Stimulated activated memory B cell treated with anti-CD40 and anti-IgM and Interleukin-4, amounts not matched to agents 10 μg/mL and 1 μg/mL and 100 μg/mL, for 72 hours (primary cell): Measurements from ENCODE around the gene CDCA4.

Experiments used
- ATAC-seq: fragments of 150-1000 bp; cut with Tn5 transposase; 2 replicates; pipeline ENCODE4 v1.10.0; 2021
- H3K27ac Mint-ChIP-seq: one replicate; pipeline ENCODE4 v1.8.0; 2022; ENCODE audit warnings: mild to moderate bottlenecking, mixed read lengths
- H3K27me3 Mint-ChIP-seq: one replicate; pipeline ENCODE4 v1.8.0; 2022; ENCODE audit warnings: mixed read lengths
- H3K36me3 Mint-ChIP-seq: one replicate; pipeline ENCODE4 v1.8.0; 2022; ENCODE audit warnings: mixed read lengths
- H3K4me1 Mint-ChIP-seq: one replicate; pipeline ENCODE4 v1.8.0; 2022; ENCODE audit warnings: mixed read lengths
- H3K4me3 Mint-ChIP-seq: one replicate; pipeline ENCODE4 v1.8.0; 2022; ENCODE audit warnings: mild to moderate bottlenecking, moderate library complexity, mixed read lengths
- H3K9me3 Mint-ChIP-seq: one replicate; pipeline ENCODE4 v1.8.0; 2022; ENCODE audit warnings: mixed read lengths

The CDCA4 gene

DNA sequence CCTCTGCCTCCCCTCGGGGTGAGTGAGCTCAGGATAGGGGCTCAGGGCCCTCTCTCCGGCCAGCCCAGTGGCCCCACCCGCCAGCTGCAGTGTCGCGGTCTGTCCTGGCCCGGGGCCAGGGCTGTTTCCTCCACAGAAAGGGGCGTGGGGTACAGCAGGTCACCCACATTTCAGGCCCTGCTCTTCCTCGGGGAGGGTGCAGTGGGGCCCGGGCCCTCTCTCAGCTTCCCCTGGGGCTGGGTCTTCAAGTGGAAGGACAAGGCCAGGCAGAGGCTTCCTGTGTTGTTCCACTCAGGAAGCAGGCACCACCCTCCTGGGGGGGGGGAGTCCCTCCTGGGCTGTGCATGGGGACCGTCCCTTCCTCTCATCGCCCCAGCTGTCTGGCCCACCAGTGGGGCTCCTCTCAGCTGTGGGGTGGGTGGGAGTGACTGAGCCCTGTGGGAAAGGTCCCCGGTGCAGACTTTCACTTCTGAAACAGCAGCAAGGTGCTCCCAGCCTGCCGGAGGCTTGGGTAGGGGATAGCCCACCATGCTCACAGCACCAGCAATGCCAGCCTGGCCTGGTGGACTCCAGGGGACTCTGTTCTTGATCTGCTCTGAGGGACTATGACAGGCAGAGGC is 40.7 kb upstream of the CDCA4 start:
- H3K4me1 Mint-ChIP-seq, result peaks cover 79% of the 10 kb centered on the region
- ATAC-seq, result peak; percentile 53
- H3K36me3 Mint-ChIP-seq, result peaks cover 23% of the 10 kb centered on the region
- peak overlapping the region; percentile 94 for H3K27ac Mint-ChIP-seq
- H3K9me3 Mint-ChIP-seq, result no peaks in the 10 kb centered on the region
- H3K27me3 Mint-ChIP-seq, result no peaks in the 10 kb centered on the region
- peak overlapping the region; percentile 96 for H3K4me3 Mint-ChIP-seq

DNA sequence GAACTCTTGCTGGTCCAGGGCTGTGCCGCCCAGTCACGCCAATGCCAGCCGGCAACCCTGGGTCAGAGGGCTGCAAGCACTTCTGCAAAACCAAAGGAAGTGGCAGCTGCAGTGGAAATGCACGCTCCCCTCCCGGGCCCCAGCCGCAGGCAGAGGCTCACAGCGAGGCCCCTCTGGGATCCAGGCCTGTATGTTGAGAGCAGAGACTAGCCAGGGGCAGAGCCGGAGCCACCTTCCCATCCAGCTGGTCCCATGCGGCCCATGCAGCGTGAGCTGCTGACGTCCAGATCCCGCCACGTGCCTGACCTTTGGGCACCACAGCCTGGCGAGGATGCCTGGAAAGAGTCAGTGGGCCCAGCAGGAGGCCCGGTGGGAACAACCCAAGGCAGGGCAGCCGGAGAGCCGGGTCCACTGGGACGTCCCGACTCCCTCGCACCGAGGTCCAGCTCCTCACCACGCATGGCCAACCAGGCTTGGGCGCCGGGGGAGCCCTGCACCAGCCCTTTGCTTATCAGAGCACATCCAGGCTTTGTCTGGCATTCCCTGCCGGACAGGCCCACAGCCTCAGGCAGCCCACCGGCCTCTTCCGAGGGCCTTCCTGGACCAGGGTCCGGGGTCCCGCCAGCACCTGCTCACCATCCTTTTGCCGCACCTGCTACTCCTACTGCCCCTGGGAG is 40.0 kb upstream of the CDCA4 start:
- H3K4me3 Mint-ChIP-seq, result peak overlapping the region; percentile 96
- ATAC-seq, result peak; percentile 37
- no peaks in the 10 kb centered on the region for H3K27me3 Mint-ChIP-seq
- peaks cover 72% of the 10 kb centered on the region for H3K4me1 Mint-ChIP-seq
- peak overlapping the region; percentile 94 for H3K27ac Mint-ChIP-seq
- H3K36me3 Mint-ChIP-seq, result peaks cover 27% of the 10 kb centered on the region
- no peaks in the 10 kb centered on the region for H3K9me3 Mint-ChIP-seq

DNA sequence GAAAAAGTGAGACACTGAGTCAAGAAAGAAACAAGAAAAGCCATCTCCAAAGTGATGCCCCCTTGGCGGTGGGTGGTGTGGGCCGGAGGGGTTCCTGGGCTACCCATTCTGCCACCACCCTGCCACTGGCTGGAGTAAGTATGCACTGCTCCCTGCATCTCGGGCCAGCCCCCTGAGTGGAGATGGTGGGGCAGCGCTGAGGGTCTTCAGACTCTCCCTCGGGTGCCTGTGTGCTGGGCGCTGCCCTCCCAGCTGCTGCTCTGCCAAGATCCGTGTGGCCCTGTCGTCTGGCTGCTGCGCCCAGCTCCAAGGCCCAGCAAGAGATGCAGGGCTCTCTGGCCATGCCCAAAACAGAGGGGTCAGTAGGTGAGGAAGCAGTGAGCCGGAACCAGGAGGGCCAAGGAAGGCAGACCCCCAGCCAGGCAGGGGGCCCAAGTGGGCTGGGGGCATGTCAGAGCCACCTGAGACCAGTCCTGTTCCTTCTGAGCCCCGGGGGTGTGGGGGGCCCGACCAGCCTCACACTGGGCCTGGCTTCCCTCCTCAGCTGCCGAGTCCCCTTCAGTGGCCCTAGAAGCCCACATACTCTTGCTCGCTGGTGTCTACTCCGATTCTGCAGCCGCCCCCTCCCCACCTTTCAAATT is 39.2 kb upstream of the CDCA4 start:
- ATAC-seq, result no peak
- Mint-ChIP-seq H3K4me3 (peak overlapping the region; percentile 96), H3K36me3 (peaks cover 34% of the 10 kb centered on the region), H3K27ac (peak overlapping the region; percentile 94), H3K4me1 (peaks cover 67% of the 10 kb centered on the region), H3K9me3 (no peaks in the 10 kb centered on the region), H3K27me3 (no peaks in the 10 kb centered on the region)

DNA sequence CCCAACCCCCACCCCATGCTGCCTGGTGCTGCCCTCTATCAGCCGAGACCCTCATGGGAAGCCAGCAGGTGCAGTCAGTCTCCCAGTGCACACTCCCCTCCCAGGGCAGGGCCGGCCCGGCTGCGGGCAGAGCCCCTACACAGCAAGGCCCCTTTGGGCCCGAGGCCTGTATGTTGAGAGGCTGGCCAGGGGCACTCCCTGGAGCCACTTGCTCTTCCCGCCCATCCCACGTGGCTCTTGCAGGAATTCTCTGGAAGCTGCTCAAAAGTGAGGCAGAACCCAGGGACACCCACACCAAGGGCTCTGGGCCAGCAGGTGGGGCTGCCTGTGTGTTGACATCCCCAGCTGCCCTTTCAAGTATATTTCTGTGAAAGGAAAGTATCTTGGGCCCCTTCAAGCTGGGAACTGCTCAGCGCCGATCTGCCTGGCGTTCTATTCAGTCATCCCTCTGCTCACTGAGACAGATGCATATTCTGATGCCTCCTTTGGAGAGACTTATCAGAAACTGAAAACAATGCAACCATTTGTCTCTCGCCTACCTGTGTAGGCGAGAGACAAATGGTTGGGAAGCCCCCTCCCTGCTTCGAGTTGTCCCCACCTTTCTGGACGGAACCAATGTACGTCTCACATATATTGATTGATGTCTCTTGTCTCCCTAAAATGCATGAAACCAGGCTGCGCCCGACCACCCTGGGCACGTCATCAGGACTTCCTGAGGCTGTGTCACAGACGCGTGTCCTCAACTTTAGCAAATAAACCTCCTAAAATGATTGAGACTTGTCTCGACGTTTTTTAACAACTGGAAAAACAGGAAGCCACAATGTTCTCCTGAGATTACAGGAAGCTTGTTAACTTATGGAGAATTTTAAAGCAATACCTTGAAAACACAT is 38.4 kb upstream of the CDCA4 start:
- peak overlapping the region; percentile 94 for H3K27ac Mint-ChIP-seq
- H3K9me3 Mint-ChIP-seq, result no peaks in the 10 kb centered on the region
- H3K36me3 Mint-ChIP-seq, result peaks cover 32% of the 10 kb centered on the region
- H3K4me1 Mint-ChIP-seq, result peaks cover 61% of the 10 kb centered on the region
- H3K4me3 Mint-ChIP-seq, result peak overlapping the region; percentile 44
- no peak for ATAC-seq
- no peaks in the 10 kb centered on the region for H3K27me3 Mint-ChIP-seq

DNA sequence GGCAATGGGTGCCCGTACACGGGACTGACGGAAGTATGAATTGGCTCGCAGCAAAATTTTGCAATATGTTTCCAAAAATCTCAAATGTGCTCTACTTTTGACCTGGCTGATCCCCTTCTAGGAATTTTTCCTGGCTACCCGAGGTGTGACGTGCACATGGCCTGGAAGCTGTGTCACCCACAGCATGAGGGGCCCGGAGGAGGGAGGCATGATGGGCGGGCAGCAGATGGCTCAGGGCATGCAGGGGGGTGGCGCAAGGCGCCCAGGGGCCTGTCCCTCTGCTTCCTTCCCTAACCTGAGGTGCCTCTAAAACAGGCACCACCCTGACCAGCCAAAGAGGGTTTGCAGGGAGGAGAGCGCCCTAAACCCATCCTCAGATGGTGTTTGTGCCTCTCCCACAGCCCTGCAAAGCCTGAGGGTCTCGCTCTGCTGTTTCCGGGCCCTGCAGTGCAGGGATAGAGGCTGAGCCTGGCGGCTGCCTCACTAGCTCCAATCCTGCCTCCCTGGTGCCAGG is 37.7 kb upstream of the CDCA4 start:
- Mint-ChIP-seq H3K27me3 (no peaks in the 10 kb centered on the region), H3K9me3 (no peaks in the 10 kb centered on the region), H3K36me3 (peaks cover 34% of the 10 kb centered on the region), H3K4me3 (no peak overlapping the region), H3K4me1 (peaks cover 54% of the 10 kb centered on the region), H3K27ac (peak overlapping the region; percentile 94)
- ATAC-seq, result no peak

DNA sequence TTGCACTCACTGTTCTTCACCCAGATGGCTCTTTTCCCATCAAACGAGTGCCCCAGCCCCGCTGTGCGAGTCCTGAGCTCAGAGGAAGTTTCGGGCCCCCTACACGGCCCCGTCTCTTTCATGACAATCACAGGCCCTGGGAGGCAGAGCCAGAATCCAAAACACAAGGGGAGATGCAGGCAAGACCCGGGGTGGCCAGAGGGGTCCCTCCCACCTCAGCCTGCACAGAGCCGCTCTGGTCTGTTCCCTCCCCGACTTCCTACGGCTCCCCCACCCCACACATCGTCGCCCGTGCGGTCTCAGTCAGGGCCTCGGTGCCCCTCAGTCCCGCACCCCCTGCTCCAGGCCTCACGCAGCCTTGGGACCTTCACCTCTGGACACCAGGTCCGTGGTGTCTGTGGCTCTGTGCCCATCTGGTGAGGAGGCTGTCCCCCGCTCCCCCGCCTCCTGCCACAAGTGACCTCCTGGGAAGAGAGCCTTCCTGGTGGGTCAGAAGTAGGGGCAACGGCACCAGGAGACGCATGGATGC is 35.5 kb upstream of the CDCA4 start:
- H3K27me3 Mint-ChIP-seq, result no peaks in the 10 kb centered on the region
- H3K4me1 Mint-ChIP-seq, result peaks cover 39% of the 10 kb centered on the region
- no peaks in the 10 kb centered on the region for H3K9me3 Mint-ChIP-seq
- no peak for ATAC-seq
- H3K4me3 Mint-ChIP-seq, result no peak overlapping the region
- H3K27ac Mint-ChIP-seq, result no peak overlapping the region
- peaks cover 39% of the 10 kb centered on the region for H3K36me3 Mint-ChIP-seq

DNA sequence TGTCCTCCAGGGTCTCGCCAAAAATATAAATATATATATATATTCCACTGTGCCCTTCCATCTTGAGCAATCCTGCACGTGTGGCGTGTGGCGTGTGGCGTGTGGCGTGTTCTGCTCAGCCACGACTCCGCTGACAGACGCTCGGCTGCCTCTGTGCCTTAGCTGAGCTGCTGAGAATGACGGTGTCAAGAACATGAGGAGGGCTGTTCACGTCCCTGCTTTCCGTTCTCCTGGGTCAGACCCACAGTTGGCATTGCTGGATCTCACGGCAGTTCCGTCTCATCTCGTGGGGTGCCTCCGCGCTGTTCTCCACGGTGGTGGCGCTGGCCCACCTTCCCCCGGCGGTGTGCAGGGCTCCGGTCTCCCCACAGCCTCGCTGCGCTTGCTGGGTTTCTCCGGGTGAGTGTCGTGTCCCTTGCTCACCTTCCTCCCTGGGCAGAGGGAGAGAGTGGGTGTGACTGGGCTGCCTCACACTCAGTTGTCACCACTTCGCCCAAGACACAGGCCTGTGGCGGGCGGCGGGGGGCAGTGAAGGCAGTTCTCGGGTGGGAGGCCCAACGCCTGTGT is 34.9 kb upstream of the CDCA4 start:
- Mint-ChIP-seq H3K36me3 (peaks cover 44% of the 10 kb centered on the region), H3K4me1 (peaks cover 35% of the 10 kb centered on the region), H3K9me3 (no peaks in the 10 kb centered on the region), H3K27ac (no peak overlapping the region), H3K27me3 (no peaks in the 10 kb centered on the region), H3K4me3 (no peak overlapping the region)
- no peak for ATAC-seq

DNA sequence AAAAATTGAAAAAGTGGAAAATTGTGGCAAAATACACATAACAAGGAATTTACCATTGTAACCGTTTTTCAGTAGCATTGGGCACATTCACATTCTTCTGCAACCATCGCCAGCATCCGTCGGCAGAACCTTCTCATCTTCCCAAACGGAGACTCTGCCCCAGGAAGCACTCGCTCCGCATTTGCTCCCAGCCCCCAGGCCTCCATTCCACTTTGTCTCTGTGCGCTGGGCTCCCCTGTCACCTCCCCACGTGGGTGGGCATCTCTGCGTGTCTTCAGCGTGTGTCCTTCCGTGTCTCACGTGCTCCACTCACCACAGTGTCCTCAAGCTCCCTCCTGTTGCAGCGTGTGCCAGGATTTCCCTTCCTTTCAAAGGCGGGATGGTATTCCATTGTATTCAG is 34.5 kb upstream of the CDCA4 start:
- no peak overlapping the region for H3K4me3 Mint-ChIP-seq
- peaks cover 30% of the 10 kb centered on the region for H3K4me1 Mint-ChIP-seq
- H3K9me3 Mint-ChIP-seq, result no peaks in the 10 kb centered on the region
- no peaks in the 10 kb centered on the region for H3K27me3 Mint-ChIP-seq
- no peak overlapping the region for H3K27ac Mint-ChIP-seq
- peaks cover 49% of the 10 kb centered on the region for H3K36me3 Mint-ChIP-seq
- no peak for ATAC-seq

DNA sequence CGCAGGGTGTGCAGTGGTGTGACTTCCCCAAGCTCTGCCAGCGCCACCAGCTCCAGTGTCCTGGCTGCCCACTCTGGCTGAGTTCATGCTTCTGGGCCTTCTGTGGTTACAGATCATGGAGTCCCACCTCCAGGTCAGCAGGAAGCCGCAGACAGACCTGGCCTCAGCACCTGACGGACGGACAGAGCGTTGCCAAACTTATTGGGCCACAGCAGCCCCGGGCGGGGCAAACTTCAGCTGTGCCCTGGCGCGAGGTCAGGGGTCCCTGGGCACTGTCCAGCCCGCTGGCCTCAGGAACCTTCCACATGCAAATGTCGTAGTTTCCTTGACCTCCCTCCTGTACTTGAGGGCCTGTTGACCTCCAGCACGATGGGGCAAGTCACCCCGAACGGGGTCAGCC is 33.1 kb upstream of the CDCA4 start:
- Mint-ChIP-seq H3K27ac (no peak overlapping the region), H3K4me3 (no peak overlapping the region), H3K4me1 (peaks cover 17% of the 10 kb centered on the region), H3K36me3 (peaks cover 63% of the 10 kb centered on the region), H3K9me3 (no peaks in the 10 kb centered on the region), H3K27me3 (no peaks in the 10 kb centered on the region)
- ATAC-seq, result no peak

DNA sequence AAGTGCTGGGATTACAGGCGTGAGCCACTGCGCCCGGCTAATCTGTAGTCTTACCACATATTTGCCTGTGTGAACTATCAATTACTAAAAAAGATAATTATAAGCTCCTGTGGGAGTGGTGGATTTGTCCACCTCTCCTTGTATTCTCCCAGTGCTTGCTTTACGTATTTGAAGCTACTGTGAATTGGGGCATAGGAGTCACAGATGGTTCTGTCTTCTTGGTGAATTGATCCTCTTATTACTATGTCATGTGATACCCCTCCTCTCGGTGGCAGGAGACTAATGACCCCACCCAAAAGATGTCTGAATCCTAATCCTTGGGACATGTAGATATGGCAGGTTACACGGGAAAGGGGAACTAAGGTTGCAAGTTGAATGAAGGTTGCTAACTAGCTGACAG is 32.5 kb upstream of the CDCA4 start:
- H3K36me3 Mint-ChIP-seq, result peaks cover 68% of the 10 kb centered on the region
- H3K9me3 Mint-ChIP-seq, result no peaks in the 10 kb centered on the region
- no peaks in the 10 kb centered on the region for H3K27me3 Mint-ChIP-seq
- no peak overlapping the region for H3K27ac Mint-ChIP-seq
- ATAC-seq, result no peak
- peaks cover 11% of the 10 kb centered on the region for H3K4me1 Mint-ChIP-seq
- no peak overlapping the region for H3K4me3 Mint-ChIP-seq

DNA sequence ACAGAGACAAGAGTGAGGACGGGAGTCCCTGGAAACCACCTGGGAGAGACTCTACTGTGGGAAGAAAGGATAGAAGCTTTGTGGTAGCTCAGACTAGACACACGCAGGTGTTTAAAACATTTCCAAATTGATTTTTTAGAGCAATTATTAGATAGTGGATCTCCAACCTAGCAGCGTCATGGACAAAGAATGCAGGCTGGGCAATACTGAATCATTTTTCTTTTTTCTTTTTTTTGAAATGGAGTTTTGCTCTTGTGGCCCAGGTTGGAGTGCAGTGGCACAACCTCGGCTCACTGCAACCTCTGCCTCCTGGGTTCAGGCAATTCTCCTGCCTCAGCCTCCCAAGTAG is 31.2 kb upstream of the CDCA4 start:
- no peak overlapping the region for H3K4me3 Mint-ChIP-seq
- H3K27me3 Mint-ChIP-seq, result no peaks in the 10 kb centered on the region
- H3K27ac Mint-ChIP-seq, result peak overlapping the region; percentile 65
- ATAC-seq, result no peak
- H3K9me3 Mint-ChIP-seq, result no peaks in the 10 kb centered on the region
- H3K4me1 Mint-ChIP-seq, result peaks cover 21% of the 10 kb centered on the region
- peaks cover 66% of the 10 kb centered on the region for H3K36me3 Mint-ChIP-seq

DNA sequence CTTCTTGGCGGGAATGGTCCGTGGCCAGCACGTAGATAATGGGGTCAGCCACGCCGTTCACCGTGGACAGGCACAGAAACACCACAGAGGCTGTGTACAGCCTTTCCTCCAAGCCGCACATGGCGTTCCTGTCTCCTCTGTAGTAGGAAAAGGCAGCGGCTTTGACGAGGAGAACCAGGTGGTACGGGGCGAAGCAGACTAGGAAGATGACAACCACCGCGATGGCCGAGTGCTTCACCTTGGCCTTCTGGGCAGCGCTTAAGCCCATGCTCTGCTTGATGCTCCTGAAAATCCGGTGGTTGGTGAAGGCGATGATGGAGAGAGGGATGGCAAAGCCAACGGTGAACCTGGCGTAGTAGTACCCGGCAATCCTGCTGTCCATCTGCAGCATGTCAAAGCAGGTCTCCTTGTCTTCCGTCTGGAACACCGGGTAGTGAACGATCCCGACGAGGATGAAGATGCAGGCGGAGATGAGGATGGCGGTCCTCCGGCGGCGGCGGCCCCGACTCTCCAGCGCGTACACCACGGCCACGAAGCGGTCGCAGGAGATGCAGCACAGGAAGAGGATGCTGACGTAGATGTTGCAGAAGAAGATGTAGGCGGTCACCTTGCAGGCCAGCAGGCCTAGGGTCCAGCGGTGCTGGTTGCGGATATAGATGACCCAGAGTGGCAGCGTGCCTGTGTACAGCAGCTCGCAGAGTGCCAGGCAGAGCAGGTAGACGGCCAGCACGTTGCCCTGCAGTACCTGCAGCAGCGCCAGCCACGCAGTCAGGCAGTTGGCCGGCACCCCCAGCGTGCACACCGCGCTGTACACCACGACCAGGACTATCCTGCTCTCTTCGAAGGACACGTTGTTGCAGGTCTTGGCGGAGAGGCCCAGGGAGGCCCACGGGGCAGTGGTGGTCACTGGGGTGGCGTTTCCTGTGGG is 30.6 kb upstream of the CDCA4 start:
- Mint-ChIP-seq H3K9me3 (no peaks in the 10 kb centered on the region), H3K27ac (peak overlapping the region; percentile 65), H3K27me3 (no peaks in the 10 kb centered on the region), H3K4me1 (peaks cover 22% of the 10 kb centered on the region), H3K36me3 (peaks cover 60% of the 10 kb centered on the region), H3K4me3 (no peak overlapping the region)
- ATAC-seq, result no peak

DNA sequence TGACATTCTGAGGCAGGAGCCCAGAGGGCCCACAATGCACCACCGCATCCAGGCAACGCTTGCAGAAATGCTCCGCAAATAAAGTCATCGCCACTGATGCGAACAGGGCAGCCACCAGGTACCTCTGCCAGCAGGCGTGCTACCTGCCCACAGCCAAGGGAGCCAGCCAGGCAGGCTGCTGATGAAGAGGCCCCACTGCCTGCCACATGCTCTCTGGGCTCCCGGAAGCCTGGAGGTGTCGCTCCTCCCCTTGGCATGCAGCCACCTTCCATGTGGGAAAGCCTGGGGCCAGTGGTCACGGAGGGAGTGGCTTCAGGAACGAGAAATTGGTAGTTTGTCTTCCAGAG is 29.6 kb upstream of the CDCA4 start:
- peaks cover 30% of the 10 kb centered on the region for H3K4me1 Mint-ChIP-seq
- H3K27me3 Mint-ChIP-seq, result no peaks in the 10 kb centered on the region
- no peak overlapping the region for H3K4me3 Mint-ChIP-seq
- ATAC-seq, result no peak
- no peak overlapping the region for H3K27ac Mint-ChIP-seq
- H3K9me3 Mint-ChIP-seq, result no peaks in the 10 kb centered on the region
- peaks cover 55% of the 10 kb centered on the region for H3K36me3 Mint-ChIP-seq
